Mucosa of stomach (tissue), 1 donor: Measurements from ENCODE around the gene ADIPOR2.

Experiments
- H3K27me3 ChIP-seq: one replicate; pipeline ENCODE4 v1.7.0; 2013; ENCODE audit warnings: mild to moderate bottlenecking, low read length; ENCODE audit not compliant: control insufficient read depth, insufficient read depth
- H3K36me3 ChIP-seq: one replicate; pipeline ENCODE4 v1.7.0; 2013; ENCODE audit warnings: low read length; ENCODE audit not compliant: control insufficient read depth, insufficient read depth
- H3K4me1 ChIP-seq: one replicate; pipeline ENCODE4 v1.7.0; 2013; ENCODE audit warnings: mild to moderate bottlenecking, low read length; ENCODE audit not compliant: control insufficient read depth, insufficient read depth
- H3K4me3 ChIP-seq: one replicate; pipeline ENCODE4 v1.7.0; 2013; ENCODE audit warnings: low read length
- H3K9ac ChIP-seq: one replicate; pipeline ENCODE4 v1.7.0; 2013; ENCODE audit warnings: mild to moderate bottlenecking, low read length, moderate library complexity
- H3K9me3 ChIP-seq: one replicate; pipeline ENCODE4 v1.7.0; 2013; ENCODE audit warnings: mild to moderate bottlenecking, low read length, moderate library complexity; ENCODE audit not compliant: control insufficient read depth
- donor health status: Pancreatic carcinoma.

The ADIPOR2 gene

DNA sequence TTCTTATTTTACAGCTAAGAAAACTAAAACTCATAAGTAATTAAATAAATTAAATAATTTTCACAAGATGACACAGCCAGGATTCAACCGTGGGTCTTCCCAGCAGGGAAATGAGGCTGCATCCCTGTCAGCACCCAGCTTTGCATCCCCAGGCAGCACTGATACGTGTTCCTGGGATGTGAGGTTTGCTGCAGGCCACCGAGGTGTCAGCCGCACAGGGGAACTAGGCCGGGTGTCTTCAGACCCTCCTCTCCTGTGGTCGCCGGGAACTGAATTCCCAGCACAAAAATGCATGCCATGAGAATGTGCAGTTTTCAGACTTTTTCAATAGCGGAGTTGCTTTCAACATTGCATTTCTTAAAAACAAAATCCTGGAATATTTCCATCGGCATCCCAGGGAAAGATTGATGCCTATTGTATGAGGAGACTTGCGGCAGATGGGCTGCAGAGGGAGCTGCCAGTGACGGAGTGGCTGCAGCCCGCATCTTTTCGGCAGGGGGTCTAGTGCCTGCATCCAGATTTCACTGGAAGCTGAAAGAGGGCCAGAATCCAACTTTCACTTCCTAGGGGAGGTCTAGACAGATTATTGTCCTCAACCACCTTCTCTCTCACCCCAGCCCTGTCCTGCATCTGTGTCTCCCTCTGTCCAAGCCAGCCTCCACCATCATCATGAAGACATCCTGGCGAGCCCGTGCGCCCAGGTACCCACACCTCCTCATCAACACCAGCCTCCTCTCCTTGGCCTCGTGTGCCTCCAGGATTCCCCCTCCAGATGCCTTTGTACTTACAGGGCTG is 142.1 kb downstream of the ADIPOR2 start:
- Histone ChIP-seq H3K36me3 (no peaks in the 10 kb centered on the region), H3K4me3 (no peak overlapping the region), H3K9ac (no peak overlapping the region), H3K27me3 (peaks cover 19% of the 10 kb centered on the region), H3K4me1 (peaks cover 7% of the 10 kb centered on the region), H3K9me3 (no peaks in the 10 kb centered on the region)

DNA sequence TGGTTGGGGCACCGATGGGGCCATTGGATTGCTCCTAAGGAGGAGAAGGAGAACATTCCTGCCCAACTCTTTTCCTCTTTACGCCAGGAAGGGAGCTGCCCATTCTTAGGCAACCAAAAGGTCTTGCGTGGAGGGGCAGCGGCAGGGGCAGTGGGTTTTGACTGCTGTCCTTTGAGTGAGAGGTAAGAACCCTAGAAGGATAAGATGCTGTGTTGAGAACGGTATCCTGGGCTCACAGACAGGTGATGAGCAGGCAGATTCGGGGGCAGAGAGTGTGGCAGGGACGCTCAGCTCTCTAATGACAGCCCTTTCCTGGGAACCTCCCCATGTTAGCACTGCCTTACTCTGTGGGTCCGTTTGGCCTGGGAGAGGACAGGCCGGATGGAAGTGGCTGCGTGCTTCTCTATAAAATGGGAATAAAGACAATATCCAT is 142.7 kb downstream of the ADIPOR2 start:
- peaks cover 7% of the 10 kb centered on the region for H3K4me1 ChIP-seq
- no peak overlapping the region for H3K9ac ChIP-seq
- H3K27me3 ChIP-seq: peaks cover 19% of the 10 kb centered on the region
- H3K4me3 ChIP-seq: no peak overlapping the region
- H3K36me3 ChIP-seq: no peaks in the 10 kb centered on the region
- no peaks in the 10 kb centered on the region for H3K9me3 ChIP-seq

DNA sequence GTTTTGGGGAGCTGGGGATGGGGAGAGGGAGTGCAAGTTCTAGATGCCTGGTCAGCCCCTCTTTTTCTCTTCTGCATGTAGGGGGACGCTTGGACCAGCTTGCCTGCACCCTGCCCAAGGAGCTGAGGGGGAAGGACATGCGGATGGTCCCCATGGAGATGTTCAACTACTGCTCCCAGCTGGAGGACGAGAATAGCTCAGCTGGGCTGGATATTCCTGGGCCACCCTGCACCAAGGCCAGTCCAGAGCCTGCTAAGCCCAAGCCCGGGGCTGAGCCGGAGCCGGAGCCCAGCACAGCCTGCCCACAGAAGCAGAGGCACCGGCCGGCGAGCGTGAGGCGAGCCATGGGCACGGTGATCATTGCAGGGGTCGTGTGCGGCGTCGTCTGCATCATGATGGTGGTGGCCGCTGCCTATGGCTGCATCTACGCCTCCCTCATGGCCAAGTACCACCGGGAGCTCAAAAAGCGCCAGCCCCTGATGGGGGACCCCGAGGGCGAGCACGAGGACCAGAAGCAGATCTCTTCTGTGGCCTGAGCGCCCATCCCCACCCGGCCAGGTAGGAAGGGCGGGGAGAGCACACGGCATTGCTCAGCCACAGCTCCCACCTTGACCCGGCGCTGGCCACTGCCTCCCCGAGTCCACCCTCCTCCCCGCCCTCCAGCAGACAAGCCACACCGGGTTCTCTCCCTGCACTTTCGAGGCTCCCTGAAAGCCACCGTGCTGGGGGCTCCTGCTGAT is 143.5 kb downstream of the ADIPOR2 start:
- Histone ChIP-seq H3K9me3 (no peaks in the 10 kb centered on the region), H3K9ac (no peak overlapping the region), H3K4me3 (no peak overlapping the region), H3K4me1 (peaks cover 7% of the 10 kb centered on the region), H3K27me3 (peaks cover 13% of the 10 kb centered on the region), H3K36me3 (no peaks in the 10 kb centered on the region)

DNA sequence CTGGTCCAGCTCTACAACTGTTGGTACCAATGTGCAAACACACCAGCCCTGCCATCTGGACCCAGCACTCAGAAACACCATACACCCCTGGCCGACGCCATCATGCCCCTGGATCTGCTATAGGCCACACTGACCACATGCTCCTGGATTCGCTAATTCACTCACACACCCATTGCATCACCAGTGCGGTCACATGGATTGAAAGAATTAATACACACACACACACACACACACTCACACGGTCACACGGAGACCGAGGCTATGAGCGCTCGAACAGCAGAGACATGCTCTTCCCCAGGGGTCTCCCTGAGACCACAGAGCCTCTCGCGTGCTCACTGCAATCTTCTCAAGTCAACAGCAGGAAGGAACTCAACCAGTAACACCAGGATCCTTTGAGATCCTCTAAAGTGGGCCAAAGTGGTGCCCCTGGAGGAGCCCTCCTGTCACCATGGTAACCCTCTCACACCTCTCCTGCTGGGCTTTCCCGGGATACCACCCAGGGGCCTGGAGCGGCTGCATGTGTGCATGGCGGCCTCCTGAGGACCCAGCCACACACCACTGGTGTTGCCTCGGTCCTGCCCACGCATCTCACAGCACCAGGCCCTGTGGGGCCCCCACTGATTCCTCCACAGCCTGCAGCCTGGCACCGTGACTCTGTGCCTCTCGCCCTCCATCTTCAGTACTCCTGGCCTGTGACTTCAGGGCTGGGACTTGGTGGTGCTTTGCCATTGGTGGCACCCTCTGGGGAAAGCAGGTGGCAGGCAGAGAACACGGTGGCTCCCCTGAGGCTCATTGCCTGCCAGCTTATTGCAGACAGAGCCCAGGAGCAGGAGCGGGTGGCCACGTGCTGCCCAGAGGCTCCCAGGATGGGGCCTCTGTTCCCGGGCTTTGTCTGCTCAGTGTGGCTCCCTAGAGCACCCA is 144.6 kb downstream of the ADIPOR2 start:
- no peak overlapping the region for H3K9ac ChIP-seq
- no peaks in the 10 kb centered on the region for H3K9me3 ChIP-seq
- H3K27me3 ChIP-seq: peaks cover 13% of the 10 kb centered on the region
- H3K36me3 ChIP-seq: no peaks in the 10 kb centered on the region
- peaks cover 7% of the 10 kb centered on the region for H3K4me1 ChIP-seq
- no peak overlapping the region for H3K4me3 ChIP-seq

DNA sequence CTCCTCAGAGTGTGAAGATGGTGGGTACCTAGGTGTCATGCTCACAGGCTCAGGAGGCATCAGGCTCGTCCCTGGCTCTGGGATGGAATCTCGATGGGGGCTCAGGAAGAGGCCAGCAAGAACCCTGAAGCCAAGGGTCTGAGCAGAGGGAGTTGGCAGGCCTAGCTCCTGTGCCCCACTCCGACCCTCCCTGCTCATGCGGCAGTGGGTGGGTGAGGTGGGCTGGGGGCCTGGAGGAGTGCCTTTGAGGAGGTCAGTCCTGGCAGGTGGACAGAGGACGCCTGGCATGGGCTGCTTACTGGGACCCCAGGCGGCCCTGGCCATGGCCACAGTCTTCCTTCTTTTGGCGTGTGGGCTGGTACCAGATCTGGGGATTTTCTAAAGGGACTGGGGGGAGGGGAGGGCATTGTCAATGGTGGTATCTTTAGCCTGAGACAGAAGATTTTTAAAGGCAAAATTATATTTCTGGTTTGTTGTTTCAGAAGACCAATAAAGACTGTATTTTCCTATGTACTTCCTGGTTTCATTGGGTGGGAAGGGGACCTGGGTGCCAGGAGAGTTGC is 145.5 kb downstream of the ADIPOR2 start:
- H3K4me1 ChIP-seq: no peaks in the 10 kb centered on the region

DNA sequence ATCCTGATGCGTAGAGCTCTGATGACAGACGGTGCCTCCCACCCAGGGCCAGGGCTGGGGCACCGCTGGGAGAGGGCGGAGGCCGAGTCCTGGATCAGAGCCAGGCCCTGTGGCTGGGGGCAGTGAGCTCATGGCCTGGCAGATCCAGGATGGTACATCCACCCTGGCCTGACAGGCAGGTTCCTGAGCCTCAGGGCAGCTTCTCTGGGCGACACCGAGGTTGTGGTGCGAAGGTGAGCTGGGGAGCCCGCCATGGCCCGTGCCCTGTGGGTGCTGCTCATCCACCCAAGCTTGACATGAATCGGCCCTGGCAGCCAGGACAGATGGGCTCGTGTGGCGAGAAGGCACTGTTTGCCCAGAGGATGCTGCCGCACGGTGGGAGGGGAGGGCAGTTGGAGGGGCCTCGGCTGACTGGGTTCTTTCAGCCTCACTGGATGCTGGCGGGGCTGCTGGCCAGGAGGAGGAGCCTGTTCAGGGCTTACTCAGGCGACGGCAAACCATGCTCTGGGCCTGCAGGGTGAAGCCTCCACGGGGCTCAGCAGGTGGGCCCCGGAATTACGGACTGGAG is 146.1 kb downstream of the ADIPOR2 start:
- Histone ChIP-seq H3K9ac (no peak overlapping the region), H3K4me3 (no peak overlapping the region)

More for the DNA sequence above, 145.5 kb downstream of the ADIPOR2 start:
- Histone ChIP-seq H3K36me3 (no peaks in the 10 kb centered on the region), H3K27me3 (peaks cover 11% of the 10 kb centered on the region), H3K9me3 (no peaks in the 10 kb centered on the region), H3K4me3 (no peak overlapping the region), H3K9ac (no peak overlapping the region)

DNA sequence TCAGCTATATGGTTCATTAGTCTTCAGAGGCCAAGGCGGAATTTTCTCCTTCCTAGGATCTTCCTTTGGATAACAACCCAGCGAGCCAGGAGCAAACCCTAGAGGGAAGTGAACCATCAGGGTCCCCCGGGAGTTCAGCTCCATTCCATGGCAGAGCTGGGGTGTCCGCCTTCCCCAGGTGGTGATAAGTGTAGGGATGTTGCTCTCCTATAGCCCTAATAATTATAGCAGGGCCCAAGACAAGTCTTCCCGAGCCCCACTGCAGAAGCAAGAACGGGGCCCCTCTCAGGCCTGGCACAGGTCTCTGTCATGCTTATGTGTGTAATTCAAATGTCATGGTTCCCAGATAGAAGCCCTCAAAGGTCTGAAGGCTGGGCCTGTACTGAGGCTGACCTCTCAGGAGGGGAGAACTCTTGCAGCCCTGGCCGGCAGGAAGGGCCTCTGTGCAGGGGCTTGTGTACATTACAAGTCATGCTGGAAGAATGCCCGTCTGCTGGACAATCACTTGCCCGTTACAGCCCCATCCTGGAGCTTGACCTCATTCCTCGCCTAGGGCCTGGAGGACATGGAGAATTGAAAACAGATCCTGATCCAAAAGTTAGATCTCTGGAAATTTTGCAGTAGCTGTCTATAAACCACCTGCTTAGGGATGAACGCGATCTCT is 146.8 kb downstream of the ADIPOR2 start:
- H3K4me1 ChIP-seq: no peaks in the 10 kb centered on the region
- H3K9ac ChIP-seq: no peak overlapping the region
- H3K36me3 ChIP-seq: no peaks in the 10 kb centered on the region
- peaks cover 8% of the 10 kb centered on the region for H3K27me3 ChIP-seq
- H3K4me3 ChIP-seq: no peak overlapping the region
- no peaks in the 10 kb centered on the region for H3K9me3 ChIP-seq

More for the DNA sequence above, 146.1 kb downstream of the ADIPOR2 start:
- H3K36me3 ChIP-seq: no peaks in the 10 kb centered on the region
- no peaks in the 10 kb centered on the region for H3K9me3 ChIP-seq
- peaks cover 5% of the 10 kb centered on the region for H3K27me3 ChIP-seq
- H3K4me1 ChIP-seq: no peaks in the 10 kb centered on the region
